Psoas muscle (tissue), 8 donors: ENCODE data around the gene KCNK7. TPM values are rescaled to one million over a fixed set of nuclear protein-coding genes. Genes with fewer than 3 reads are reported as not detected.

Experiments
- ATAC-seq, 4 donors: fragments of 200-7000 bp; cut with Tn5 transposase; one replicate each; pipeline ENCODE4 v1.9.1; 2020; ENCODE audit warnings: moderate library complexity in 3 of 4, mild to moderate bottlenecking in 2 of 4
- DNase-seq, 2 donors: peaks; one replicate each; pipeline ENCODE4 v3.0.0-alpha.2; 2020
- H3K27ac ChIP-seq: fragments of 200-600 bp; one replicate; pipeline ENCODE4 v1.8.0; 2022
- H3K27me3 ChIP-seq, 3 donors: fragments of 200-600 bp in 1 of 3; one replicate each; pipeline versions ENCODE4 v1.6.1 to v1.8.0; 2013 to 2022; ENCODE audit warnings: low read length in 2 of 3, mild to moderate bottlenecking in 2 of 3, moderate library complexity in 1 of 3; ENCODE audit not compliant: insufficient read depth in 3 of 3
- H3K36me3 ChIP-seq, 2 donors: fragments of 200-600 bp in 1 of 2; one replicate each; pipeline versions ENCODE4 v1.6.1 to v1.8.0; 2013 to 2022; ENCODE audit warnings: low read depth in 1 of 2, mild to moderate bottlenecking in 1 of 2, moderate library complexity in 1 of 2; ENCODE audit not compliant: insufficient read depth in 1 of 2
- H3K4me1 ChIP-seq: fragments of 200-600 bp; one replicate; pipeline ENCODE4 v1.8.0; 2022
- H3K4me3 ChIP-seq: fragments of 200-600 bp; one replicate; pipeline ENCODE4 v1.8.0; 2022; ENCODE audit warnings: mild to moderate bottlenecking
- H3K9me3 ChIP-seq: fragments of 200-600 bp; one replicate; pipeline ENCODE4 v1.8.0; 2022
- WGBS, 3 donors: extraction: QIAGEN DNeasy Blood & Tissue Kit; methylation state at CpG; one replicate each; pipeline versions ENCODE4 v1.1.6 to v1.1.7; 2013; 5-methylcytosine and 5-hydroxymethylcytosine counted together
- intact Hi-C, 2 donors: fragments of 100-400 bp; cut with DNase I; formaldehyde crosslinking; loops; one replicate each; pipeline versions ENCODE4 v1.11.0 to v1.14.2; 2022
- polyA plus RNA-seq, 3 donors: library from polyadenylated mRNA; stranded (reverse); fragments of 200-250 nt; gene quantifications; one replicate each; pipeline ENCODE4 v1.2.3, GENCODE V29; 2013
- total RNA-seq, 4 donors: library from RNA; stranded (reverse); fragmentation: NEBNext Ultra II Directional in 2 of 4; extraction: Animal tissue kit (Norgen Biotek cat#: 25700) in 2 of 4; gene quantifications; one replicate each; pipeline versions ENCODE4 v1.2.1 to v1.2.4, GENCODE V29; 2021 to 2023
- TF ChIP-seq, protein P1 (sequence below): fragments of 200-600 bp; IDR thresholded peaks from one replicate; pipeline ENCODE4 v1.8.0; 2022; ENCODE audit warnings: antibody characterized with exemption
- donor health status: healthy with polysubstance abuse.
- donor health status: DM: no; HTN: no; CAD: no; lungs with moderate emphysema.
- donor health status: Bipolar disorder and iron deficiency.
- donor health status: healthy.
- donor health status: DM: yes; HTN: yes; CAD: no.
- donor health status: DM: no; HTN: no; CAD: no.
- donor health status: DM: no; HTN: no; CAD: no.
- donor health status: DM: yes; HTN: yes; CAD: no.

Gene KCNK7
- total and polyA plus RNA-seq, 7 donors = 0.19 to 1.4 (median 0.41) TPM; not detected in 1

DNA sequence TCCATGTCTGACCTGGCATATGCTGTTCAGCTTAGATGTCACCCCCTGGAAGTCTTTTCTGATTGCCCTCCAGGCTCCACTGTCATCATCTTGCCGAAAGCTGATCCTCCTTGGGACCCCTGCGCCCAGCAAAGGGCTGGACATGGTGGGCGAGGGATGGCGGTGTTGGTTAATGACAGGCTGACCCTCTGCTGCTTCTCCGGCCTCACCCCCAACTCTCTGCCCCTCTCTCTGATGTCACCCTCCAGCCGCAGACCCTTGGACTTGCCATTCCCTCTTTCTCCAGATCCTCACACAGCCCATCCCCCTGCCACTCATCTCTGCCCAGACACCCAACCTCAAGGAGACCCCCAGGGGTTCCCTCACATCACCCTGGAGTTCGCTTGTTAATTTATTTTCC lies 17.5 kb downstream of the KCNK7 start:
- Histone ChIP-seq H3K4me1 (peaks cover 61% of the 10 kb centered on the region), H3K36me3 (peaks cover 6 to 53% of the 10 kb centered on the region in 2 donors), H3K27me3 (no peaks in the 10 kb centered on the region), H3K9me3 (no peaks in the 10 kb centered on the region), H3K27ac (peak overlapping the region; percentile 98), H3K4me3 (peak overlapping the region; percentile 99)
- WGBS, 3 donors = 62 to 81% (median 69%) methylated on average over 7 of the region's 7 CpGs
- TF ChIP-seq, protein P1, sequence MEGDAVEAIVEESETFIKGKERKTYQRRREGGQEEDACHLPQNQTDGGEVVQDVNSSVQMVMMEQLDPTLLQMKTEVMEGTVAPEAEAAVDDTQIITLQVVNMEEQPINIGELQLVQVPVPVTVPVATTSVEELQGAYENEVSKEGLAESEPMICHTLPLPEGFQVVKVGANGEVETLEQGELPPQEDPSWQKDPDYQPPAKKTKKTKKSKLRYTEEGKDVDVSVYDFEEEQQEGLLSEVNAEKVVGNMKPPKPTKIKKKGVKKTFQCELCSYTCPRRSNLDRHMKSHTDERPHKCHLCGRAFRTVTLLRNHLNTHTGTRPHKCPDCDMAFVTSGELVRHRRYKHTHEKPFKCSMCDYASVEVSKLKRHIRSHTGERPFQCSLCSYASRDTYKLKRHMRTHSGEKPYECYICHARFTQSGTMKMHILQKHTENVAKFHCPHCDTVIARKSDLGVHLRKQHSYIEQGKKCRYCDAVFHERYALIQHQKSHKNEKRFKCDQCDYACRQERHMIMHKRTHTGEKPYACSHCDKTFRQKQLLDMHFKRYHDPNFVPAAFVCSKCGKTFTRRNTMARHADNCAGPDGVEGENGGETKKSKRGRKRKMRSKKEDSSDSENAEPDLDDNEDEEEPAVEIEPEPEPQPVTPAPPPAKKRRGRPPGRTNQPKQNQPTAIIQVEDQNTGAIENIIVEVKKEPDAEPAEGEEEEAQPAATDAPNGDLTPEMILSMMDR = no peak
- DNase-seq = no peak
- ATAC-seq = no peak
- intact Hi-C loops = no loop called here

DNA sequence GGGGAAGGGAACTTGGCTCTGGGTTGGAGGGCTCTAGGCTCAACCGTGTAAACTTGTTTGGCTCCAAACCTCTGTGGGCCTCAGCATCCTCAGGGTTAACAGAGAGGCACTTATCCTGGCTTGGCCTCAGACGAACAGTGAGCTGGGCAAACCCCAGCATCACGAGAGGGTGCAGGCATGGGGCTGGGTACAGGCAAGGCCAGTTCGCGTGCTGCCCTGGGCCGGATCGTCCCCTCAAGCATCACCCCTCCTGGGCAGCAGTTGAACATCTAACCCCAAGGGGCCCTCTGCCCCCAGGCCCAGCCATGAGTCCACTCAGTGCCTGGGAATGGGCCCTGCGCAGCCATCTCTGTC lies 17.9 kb downstream of the KCNK7 start:
- Histone ChIP-seq H3K4me1 (peaks cover 63% of the 10 kb centered on the region), H3K9me3 (no peaks in the 10 kb centered on the region), H3K27ac (peak overlapping the region; percentile 98), H3K36me3 (peaks cover 6 to 49% of the 10 kb centered on the region in 2 donors), H3K4me3 (peak overlapping the region; percentile 99), H3K27me3 (no peaks in the 10 kb centered on the region)
- no peak for DNase-seq
- peak; percentile 0 to 21 (median 8) for ATAC-seq
- WGBS, 3 donors = 5 to 30% (median 20%) methylated on average over 7 to 8 of the region's 8 CpGs
- TF ChIP-seq, protein P1 = no peak
- intact Hi-C loops = loop anchor here in 1 of 2 donors (2.0 kb wide), 1 partner anchor 19 kb away; the partner anchor contains the start of gene LTBP3

DNA sequence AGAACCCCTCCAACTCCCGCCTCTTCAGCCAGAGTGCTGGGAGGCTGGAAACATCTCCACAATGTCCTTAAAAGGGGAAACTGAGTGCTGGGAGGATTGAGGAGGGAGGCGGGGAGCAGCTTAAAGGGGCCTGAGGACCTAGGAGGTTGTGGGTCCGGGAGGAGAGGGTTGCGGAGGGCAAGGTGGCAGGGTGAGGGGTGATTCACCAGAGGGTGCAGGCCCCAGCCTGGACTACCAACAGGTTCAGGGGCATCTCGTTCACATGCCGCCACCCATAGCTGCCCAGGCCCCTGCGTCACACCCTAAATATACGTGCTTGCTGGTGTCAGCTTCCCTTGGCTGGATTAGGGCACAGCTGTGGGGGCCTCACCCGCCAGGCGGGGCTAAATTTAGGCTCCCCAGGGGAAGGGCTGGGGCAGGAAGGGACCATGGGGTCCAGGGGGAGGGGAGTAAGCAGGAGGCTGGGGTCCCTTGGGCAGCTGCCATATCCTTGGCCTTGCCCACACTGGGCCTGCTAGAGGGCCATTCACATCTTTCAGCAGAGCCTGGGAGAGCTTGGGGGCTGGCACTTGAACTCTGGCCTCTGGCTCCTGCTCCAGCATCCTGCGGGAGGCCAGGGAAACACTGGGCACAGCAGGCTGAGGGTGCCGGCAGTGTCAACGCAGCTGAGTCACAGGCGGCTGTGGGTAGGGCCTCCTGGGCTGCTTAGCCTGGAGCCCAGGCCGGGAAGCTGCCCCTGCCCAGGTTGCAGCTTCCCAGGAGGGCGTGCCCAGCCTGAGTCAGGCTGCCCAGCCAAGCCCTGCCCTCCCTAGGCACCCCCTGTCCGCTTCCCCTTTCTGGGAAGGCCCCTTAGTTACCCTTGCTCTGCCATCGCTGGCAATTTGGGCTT lies 18.5 kb downstream of the KCNK7 start:
- H3K36me3 ChIP-seq = peaks cover 6 to 43% of the 10 kb centered on the region in 2 donors
- no peaks in the 10 kb centered on the region for H3K9me3 ChIP-seq
- TF ChIP-seq, protein P1 = no peak
- peaks cover 59% of the 10 kb centered on the region for H3K4me1 ChIP-seq
- 6 to 14% (median 7%) methylated on average over 16 to 18 of the region's 18 CpGs for WGBS, 3 donors
- H3K27ac ChIP-seq = peak overlapping the region; percentile 98
- no peaks in the 10 kb centered on the region for H3K27me3 ChIP-seq
- ATAC-seq = peak; percentile 72 to 77 (median 74)
- intact Hi-C loops = loop anchor here in 1 of 2 donors (2.0 kb wide), 1 partner anchor 18 kb away; the partner anchor contains the start of gene LTBP3
- peak overlapping the region; percentile 99 for H3K4me3 ChIP-seq
- DNase-seq = peak; percentile 85 to 95

DNA sequence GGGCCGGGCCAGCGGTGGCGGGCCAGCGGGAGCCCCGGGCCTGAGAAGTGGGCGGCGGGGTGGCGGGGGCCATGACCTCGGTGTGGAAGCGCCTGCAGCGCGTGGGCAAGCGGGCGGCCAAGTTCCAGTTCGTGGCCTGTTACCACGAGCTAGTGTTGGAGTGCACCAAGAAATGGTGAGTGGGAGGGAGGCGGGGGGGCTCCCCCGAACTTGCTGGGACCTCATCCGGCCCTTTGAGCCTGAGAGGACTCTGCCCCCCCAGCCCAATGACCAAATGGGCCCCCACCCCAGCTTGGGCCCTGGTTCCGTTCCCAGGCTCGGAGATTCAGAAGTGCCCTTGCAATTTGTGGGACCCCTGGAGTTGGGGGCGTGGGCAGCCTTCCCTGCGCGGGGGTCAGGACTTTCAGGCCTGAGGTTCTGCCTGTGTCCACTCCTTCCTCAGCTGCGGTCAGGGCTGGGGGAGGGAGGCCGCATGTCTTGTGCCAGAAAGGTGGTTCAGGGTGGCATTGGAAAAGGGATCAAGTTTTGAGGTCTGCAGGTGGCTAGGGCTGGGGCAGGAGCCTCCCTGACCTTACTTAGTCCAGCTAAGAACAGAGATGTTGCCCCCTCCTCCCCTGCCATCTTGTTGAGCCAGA lies 19.3 kb downstream of the KCNK7 start:
- WGBS, 3 donors = 2 to 6% (median 3%) methylated on average over 20 to 26 of the region's 26 CpGs
- peak; percentile 53 to 78 for DNase-seq
- Histone ChIP-seq H3K36me3 (peaks cover 0 to 36% of the 10 kb centered on the region in 2 donors), H3K9me3 (no peaks in the 10 kb centered on the region), H3K27me3 (no peaks in the 10 kb centered on the region), H3K4me1 (peaks cover 67% of the 10 kb centered on the region), H3K27ac (peak overlapping the region; percentile 98), H3K4me3 (peak overlapping the region; percentile 99)
- TF ChIP-seq, protein P1 = no peak
- peak in 1 of 4 donors; percentile 13 for ATAC-seq
- intact Hi-C loops = loop anchor here in 1 of 2 donors (2.0 kb wide), 1 partner anchor 18 kb away; the partner anchor contains the start of gene LTBP3
